Stimulated activated CD4-positive, alpha-beta T cell treated with anti-CD3 and anti-CD28 coated beads, Interleukin-12 subunit alpha, Interleukin-12 subunit beta, amount 100 ng/mL, for 24 hours (primary cell): ENCODE results near the gene ARHGAP26.

ENCODE experiments used
- DNase-seq, 2 experiments: peaks; one replicate each; pipeline ENCODE4 v3.0.0-alpha.2; 2020; ENCODE audit warnings: low read depth in 2 of 2

ARHGAP26 gene

GRCh38 chr5:143162810-143163209, 392.6 kb downstream of the ARHGAP26 start:
- no peak for DNase-seq

DNA sequence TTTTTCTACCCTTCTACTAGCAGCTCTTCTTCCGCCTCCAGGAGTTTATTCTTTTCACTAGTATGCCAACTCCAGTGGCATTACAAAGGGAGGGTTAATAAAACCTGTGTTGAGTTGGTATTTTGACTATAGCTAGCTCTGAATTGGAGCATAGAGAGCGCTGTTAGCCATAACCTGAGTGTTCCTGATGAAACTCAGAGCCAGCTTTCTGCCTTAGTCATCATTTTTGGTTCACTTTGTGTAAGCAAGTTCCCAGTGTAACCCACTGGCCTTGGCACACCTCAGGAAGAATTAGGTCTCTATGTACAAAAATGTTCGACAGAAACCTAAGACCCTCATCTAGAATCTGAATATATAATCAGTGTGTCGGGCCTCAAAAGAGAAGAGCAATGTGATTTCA, 394.4 kb downstream of the ARHGAP26 start:
- DNase-seq: no peak

GRCh38 chr5:143165049-143165880, 395.1 kb downstream of the ARHGAP26 start:
- DNase-seq: no peak

DNA sequence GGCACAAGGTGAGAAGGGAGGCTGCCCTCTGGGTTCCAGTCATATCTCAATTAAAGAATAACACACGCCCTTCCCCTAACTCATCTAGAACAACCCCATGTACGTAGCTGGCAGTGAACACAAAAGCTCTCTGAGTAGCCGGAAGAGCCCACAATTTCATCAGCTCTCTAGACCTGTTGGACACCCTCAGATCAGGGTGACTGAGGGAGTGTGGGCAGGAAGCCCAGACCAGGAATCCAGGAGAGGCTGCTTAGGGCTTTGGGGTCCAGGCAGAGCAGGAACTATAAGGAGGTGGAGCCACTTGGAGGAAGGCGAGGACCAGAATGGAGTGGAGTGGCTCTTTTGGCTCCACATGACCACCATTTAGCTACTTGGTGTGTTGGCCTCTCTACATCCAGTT, 395.9 kb downstream of the ARHGAP26 start:
- DNase-seq: no peak

GRCh38 chr5:143166661-143167420, 396.7 kb downstream of the ARHGAP26 start:
- DNase-seq: no peak

DNA sequence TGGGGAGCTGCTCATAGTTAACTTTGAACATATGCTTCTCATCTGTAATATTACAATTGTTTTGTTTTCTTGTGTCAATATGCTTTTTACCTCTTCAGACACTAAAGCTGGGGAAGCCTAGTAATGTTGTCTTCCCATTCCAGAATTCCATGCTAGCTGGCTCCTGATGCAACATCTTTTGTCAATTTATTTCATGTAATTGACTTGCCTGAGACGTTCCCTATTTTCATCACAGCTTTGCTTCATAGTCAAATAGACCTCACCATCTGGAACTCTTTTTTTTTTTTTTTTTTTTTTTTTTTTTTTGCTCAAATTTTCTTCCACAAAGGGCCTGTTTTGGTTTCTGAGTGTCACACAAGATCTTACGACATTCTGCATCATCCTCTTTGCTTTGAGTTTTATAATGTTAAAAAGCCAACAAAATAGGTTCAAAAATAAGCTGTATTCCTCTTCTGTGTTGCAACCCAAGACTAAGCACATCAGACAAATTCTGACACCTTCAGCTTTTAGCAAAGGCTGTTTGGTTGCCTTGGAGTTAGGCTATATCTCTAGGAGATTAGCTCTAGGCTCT, 398.1 kb downstream of the ARHGAP26 start:
- no peak for DNase-seq

- DNase-seq: no peak
Measured at GRCh38 chr5:143168921-143169810, 399.0 kb downstream of the ARHGAP26 start.

DNA sequence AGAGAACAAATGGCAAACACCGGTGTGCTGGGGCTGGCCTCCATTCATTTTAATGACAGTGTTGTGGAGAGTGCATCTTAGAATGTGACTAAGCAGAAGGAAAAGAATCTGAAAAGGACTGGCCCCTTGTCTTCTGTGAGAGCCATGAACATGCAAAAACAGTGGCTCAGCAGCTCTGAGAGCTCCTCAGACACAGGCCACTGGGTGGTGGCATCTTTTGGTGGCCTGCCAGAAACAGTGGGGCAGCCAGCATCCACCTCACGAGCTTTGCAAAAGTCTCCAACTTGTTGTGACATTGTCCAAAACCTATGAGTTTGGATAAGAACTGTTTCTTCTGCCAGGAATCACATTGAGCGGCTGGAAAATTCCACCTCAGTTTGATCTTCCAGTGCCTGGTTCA, 399.9 kb downstream of the ARHGAP26 start:
- no peak for DNase-seq

DNA sequence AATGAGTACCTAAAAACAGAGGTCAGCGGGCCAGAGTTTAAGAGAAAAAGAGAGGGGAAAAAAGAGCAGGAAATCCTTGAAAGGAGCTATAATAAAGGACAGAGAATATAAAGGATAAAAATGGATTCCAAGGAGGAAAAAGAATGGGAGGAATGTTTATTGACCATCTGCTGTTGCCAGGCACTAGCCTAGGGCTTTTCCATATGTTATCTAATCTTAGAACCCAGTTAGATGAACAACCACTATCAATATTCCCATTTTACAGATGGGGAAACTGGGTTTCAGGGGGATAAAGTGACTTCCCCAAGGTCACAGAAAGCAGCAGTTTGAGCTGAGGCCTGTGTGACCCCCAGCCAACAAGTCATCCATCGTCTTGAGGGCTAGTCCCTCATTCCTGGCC, 400.8 kb downstream of the ARHGAP26 start:
- no peak for DNase-seq

GRCh38 chr5:143172739-143173138, 402.6 kb downstream of the ARHGAP26 start:
- no peak for DNase-seq

DNA sequence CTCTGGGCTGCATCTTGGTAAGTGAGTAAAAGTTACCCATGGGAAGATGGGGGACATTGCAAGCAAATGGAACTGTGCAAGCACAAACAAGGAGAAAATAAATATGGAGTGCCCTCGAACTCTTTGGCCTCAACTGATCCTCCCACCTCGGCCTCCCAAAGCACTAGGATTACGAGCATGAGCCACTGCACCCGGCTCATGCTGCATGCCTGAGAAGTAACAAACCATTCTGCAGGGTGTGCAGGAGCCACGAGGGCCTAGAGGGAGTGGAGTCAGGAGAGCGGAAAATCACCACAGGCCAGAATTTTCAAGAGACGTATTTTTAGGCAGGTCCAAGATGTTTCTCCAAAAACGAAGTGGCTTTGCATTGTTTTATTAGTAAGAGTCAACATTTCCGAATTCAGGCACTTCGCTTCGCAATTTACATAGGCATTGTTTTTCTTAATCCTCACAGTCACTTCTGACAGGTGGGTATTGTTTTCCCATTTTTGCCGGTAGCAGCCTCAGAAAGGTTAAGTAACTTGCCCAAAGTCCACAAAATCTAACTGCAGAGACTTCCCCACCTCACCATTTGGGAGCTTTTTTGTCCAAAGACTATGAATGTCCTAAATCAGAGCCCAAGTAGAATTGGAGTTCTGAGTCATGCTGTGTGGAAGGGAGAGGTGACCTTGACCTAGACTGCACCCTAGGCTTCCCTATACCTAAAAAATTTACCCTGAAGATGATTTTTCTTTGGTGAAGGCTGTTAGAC, 403.1 kb downstream of the ARHGAP26 start:
- no peak for DNase-seq

- no peak for DNase-seq
Measured at GRCh38 chr5:143174714-143175398, 404.7 kb downstream of the ARHGAP26 start.

GRCh38 chr5:143176048-143176447, 405.9 kb downstream of the ARHGAP26 start:
- DNase-seq: no peak

DNA sequence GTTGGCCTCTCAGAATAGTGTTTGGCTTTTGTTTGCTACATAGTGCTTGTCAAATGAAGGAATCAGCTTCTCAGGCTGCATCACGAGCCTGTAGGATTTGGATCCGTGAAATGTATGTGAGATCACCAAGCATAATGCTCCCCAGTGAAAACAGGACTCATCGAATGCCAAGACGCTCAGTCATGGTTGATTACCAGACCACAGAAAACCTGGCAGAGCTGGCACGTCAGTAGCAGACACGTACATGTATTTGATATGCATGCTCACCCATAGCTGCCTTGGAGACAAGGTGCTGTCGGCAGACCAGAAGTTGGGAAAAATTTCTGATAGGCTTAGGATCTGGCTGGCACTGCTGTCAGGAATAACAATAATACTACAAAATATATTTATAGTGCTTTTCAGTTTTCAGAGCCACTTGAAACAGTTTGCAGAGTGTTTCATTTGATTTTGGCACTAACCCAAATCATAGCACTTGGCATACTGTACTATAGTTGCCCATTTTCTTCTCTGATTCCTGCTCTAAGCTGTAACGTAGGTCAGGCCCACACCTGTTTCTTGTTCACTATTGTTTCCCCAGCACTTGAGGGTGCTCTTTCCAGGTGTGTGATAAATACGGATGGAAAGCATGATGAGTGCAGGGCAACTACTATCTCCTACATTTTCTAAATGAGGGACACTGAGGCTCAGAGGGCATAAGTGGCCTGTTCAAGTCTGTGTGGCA, 407.2 kb downstream of the ARHGAP26 start:
- DNase-seq: no peak

DNA sequence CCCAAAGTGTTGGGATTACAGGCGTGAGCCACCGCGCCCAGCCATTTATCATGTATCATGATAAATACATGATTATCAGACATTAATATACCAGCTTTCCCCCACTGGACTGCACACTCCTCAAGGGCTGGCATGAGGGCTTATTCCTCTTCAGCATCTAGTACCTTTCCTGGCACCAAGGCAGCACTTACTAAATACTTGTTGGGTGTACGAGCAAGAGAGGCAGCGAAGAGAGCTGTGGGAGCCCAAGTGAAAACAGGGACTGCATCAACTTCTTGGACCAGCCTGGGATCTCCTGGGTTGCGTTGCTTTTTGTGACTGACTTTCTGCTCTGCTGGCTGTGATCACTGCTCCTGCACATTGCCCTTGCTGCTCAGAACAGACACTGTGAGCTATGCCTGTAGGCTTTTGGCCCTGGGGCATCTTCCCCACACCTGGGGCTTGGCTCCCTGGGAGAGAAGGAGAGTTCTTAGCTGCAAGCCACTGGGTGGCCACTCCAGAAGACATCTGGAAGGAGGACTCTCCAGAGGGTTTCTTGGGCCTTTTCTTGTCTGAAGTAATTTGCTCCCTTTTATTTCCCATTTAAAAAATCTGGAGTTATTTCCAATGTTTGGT, 409.1 kb downstream of the ARHGAP26 start:
- DNase-seq: no peak

DNA sequence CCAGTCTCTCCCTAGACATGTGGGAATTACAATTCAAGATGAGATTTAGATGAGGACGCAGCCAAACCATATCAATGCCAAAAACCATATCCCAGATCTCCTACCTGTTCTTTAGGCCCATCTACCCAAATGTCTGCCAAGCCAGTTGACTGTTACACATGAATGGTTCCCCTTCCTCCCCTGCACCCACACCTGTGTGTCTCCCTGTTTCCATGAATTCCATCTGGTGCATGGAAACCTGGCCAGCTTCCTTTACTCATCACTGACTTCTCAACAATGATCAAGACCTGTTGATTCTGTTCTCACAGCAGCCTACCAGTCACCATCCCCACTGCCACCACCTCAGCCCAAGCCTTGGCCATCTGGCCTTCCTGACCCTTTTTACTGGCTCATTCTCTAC, 410.6 kb downstream of the ARHGAP26 start:
- DNase-seq: no peak

GRCh38 chr5:143181173-143181572, 411.0 kb downstream of the ARHGAP26 start:
- no peak for DNase-seq

DNA sequence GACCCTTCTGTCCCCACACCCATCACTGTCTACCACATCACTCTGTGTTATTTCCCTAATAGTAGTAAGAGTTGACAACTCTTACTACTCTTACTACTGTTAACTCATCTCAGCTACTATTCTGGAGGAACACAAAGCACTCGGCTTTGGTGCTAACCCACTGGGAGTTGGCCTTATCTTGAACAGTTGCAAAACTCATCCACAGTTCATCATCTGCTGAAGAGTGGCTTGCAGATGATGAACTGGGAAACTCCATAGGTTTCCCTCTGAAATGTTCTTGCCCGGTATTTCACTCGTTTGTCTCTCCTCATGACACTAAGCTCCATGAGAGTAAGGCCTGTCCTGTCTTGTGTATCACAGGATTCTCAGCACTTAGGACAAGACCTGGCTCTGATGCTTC, 411.9 kb downstream of the ARHGAP26 start:
- DNase-seq: no peak
